Ovary (tissue), 9 donors: ENCODE measurements around the gene MPHOSPH6. TPM values are rescaled to one million over a fixed set of nuclear protein-coding genes. Genes with fewer than 3 reads are reported as not detected.
"Not testable (repeated sequence)": the region's sequence is repeated elsewhere in the genome, so short reads cannot be mapped to it uniquely, and the experiment has no call there.

ENCODE experiments used
- DNase-seq, 5 donors: peaks; one replicate each; pipeline ENCODE4 v3.0.0-alpha.2; 2019 to 2020
- H3K27ac ChIP-seq, 2 donors: fragments of 200-600 bp; one replicate each; pipeline versions ENCODE4 v1.5.1 to v1.8.0; 2019 to 2022
- H3K27me3 ChIP-seq: fragments of 200-600 bp; one replicate; pipeline ENCODE4 v1.8.0; 2022
- H3K36me3 ChIP-seq: fragments of 200-600 bp; sonication (generic); one replicate; pipeline ENCODE4 v1.5.1; 2019
- H3K4me1 ChIP-seq: one replicate; pipeline ENCODE4 v1.8.1; 2013; ENCODE audit warnings: mild to moderate bottlenecking, moderate library complexity; ENCODE audit not compliant: insufficient read depth
- H3K4me3 ChIP-seq: fragments of 200-600 bp; sonication (generic); one replicate; pipeline ENCODE4 v1.5.1; 2017
- H3K9me3 ChIP-seq, 2 donors: fragments of 200-600 bp in 1 of 2; sonication (generic) in 1 of 2; one replicate each; pipeline versions ENCODE4 v1.5.1 to v1.8.1; 2013 to 2019; ENCODE audit warnings: mild to moderate bottlenecking in 1 of 2, moderate library complexity in 1 of 2
- CTCF ChIP-seq, 3 donors: fragments of 450-650 bp in 2 of 3; fragments of 200-600 bp in 1 of 3; IDR thresholded peaks; one replicate each; pipeline versions ENCODE4 v1.5.1 to v1.8.0; 2016 to 2022; ENCODE audit warnings: antibody characterized with exemption in 3 of 3, mild to moderate bottlenecking in 1 of 3
- EP300 ChIP-seq: sonication (generic); formaldehyde crosslinking; IDR thresholded peaks from one replicate; pipeline ENCODE4 v1.6.1; 2017; ENCODE audit warnings: antibody characterized with exemption
- POLR2A ChIP-seq: fragments of 450-650 bp; IDR thresholded peaks from one replicate; pipeline ENCODE4 v1.6.1; 2017; ENCODE audit warnings: antibody characterized with exemption, mild to moderate bottlenecking, moderate library complexity
- WGBS, 3 donors: extraction: QIAGEN DNeasy Blood & Tissue Kit in 1 of 3; methylation state at CpG; one replicate each; pipeline versions ENCODE4 v1.1.5 to v1.1.7; 2013 to 2017; 5-methylcytosine and 5-hydroxymethylcytosine counted together
- intact Hi-C, 4 donors: fragments of 100-400 bp; cut with DNase I; formaldehyde crosslinking; loops; one replicate each; pipeline versions ENCODE4 v1.11.0 to v1.15.1; 2022 to 2023
- polyA plus RNA-seq, 2 donors: library from polyadenylated mRNA; stranded (reverse); fragments of 200-250 nt in 1 of 2; fragments of 350-450 nt in 1 of 2; fragmentation: Illumina TruSeq in 1 of 2; extraction: RNeasy Lipid Tissue Mini Kit (QIAGEN cat#74804) in 1 of 2; gene quantifications; one replicate each; pipeline ENCODE4 v1.2.3, GENCODE V29; 2013 to 2014
- total RNA-seq, 7 donors: library from RNA; depleted of rRNA in 2 of 7; stranded (reverse); fragments of >200 nt in 2 of 7; fragmentation: NEBNext Ultra II Directional in 3 of 7; extraction: Animal tissue kit (Norgen Biotek cat#: 25700) in 3 of 7; gene quantifications; one replicate each; pipeline versions ENCODE4 v1.1.0 to v1.2.4, GENCODE V29; 2016 to 2023
- donor health status: DM: no; HTN: no; CAD: no; lungs with moderate emphysema.
- donor health status: DM: no; HTN: no; CAD: no.
- donor health status: Bipolar disorder and iron deficiency.
- donor health status: DM: yes; HTN: yes; CAD: no.
- donor health status: DM: no; HTN: no; CAD: no.
- donor health status: DM: yes; HTN: yes; CAD: no.

The MPHOSPH6 gene
- total and polyA plus RNA-seq, 9 donors: 7.1 to 41.3 (median 14.4) TPM

GRCh38 chr16:82118749-82119148 lies 51.3 kb downstream of the MPHOSPH6 start:
- H3K27ac ChIP-seq: no peak overlapping the region
- no peaks in the 10 kb centered on the region for H3K9me3 ChIP-seq
- WGBS, 3 donors: 84 to 91% (median 91%) methylated on average over 2 of the region's 2 CpGs
- no peaks in the 10 kb centered on the region for H3K27me3 ChIP-seq
- TF ChIP-seq POLR2A (no peak), EP300 (no peak), CTCF (IDR thresholded peaks at IDR 0.05) (no peak)
- no peaks in the 10 kb centered on the region for H3K4me1 ChIP-seq
- no peaks in the 10 kb centered on the region for H3K36me3 ChIP-seq
- DNase-seq: no peak
- intact Hi-C loops: no loop called here
- no peak overlapping the region for H3K4me3 ChIP-seq

- no peaks in the 10 kb centered on the region for H3K36me3 ChIP-seq
- WGBS, 3 donors: 33 to 59% (median 49%) methylated on average over 1 of the region's 1 CpG
- H3K9me3 ChIP-seq: no peaks in the 10 kb centered on the region
- H3K27ac ChIP-seq: no peak overlapping the region
- no peaks in the 10 kb centered on the region for H3K27me3 ChIP-seq
- H3K4me3 ChIP-seq: no peak overlapping the region
- no peaks in the 10 kb centered on the region for H3K4me1 ChIP-seq
- intact Hi-C loops: no loop called here
- TF ChIP-seq EP300: no peak
- TF ChIP-seq CTCF (IDR thresholded peaks at IDR 0.05): no peak
- no peak for TF ChIP-seq POLR2A
- no peak for DNase-seq
These were observed 53.5 kb downstream of the MPHOSPH6 start for GRCh38 chr16:82116535-82116934.

GRCh38 chr16:82113741-82114140 lies 56.3 kb downstream of the MPHOSPH6 start:
- WGBS, 3 donors: 63 to 68% (median 63%) methylated on average over 3 of the region's 3 CpGs
- DNase-seq: no peak
- Histone ChIP-seq H3K36me3 (no peaks in the 10 kb centered on the region), H3K4me1 (no peaks in the 10 kb centered on the region), H3K4me3 (no peak overlapping the region), H3K9me3 (no peaks in the 10 kb centered on the region), H3K27me3 (no peaks in the 10 kb centered on the region), H3K27ac (no peak overlapping the region)
- intact Hi-C loops: no loop called here
- TF ChIP-seq POLR2A (no peak), CTCF (IDR thresholded peaks at IDR 0.05) (no peak), EP300 (no peak)

- intact Hi-C loops: no loop called here
- Histone ChIP-seq H3K4me3 (no peak overlapping the region), H3K36me3 (no peaks in the 10 kb centered on the region), H3K4me1 (no peaks in the 10 kb centered on the region), H3K9me3 (no peaks in the 10 kb centered on the region), H3K27me3 (no peaks in the 10 kb centered on the region), H3K27ac (no peak overlapping the region)
- TF ChIP-seq CTCF (IDR thresholded peaks at IDR 0.05) (no peak), POLR2A (no peak), EP300 (no peak)
- 63 to 87% (median 85%) methylated on average over 2 of the region's 2 CpGs for WGBS, 3 donors
- no peak for DNase-seq
These were observed 58.1 kb downstream of the MPHOSPH6 start for GRCh38 chr16:82111944-82112343.

- H3K4me3 ChIP-seq, DNase-seq, H3K27me3 ChIP-seq, intact Hi-C loops, H3K9me3 ChIP-seq, H3K27ac ChIP-seq, H3K36me3 ChIP-seq, H3K4me1 ChIP-seq: not testable (repeated sequence)
- 57 to 76% (median 67%) methylated on average over 3 of the region's 3 CpGs for WGBS, 3 donors
These were observed 60.8 kb downstream of the MPHOSPH6 start for GRCh38 chr16:82109266-82109665.
